ENCODE measurements around the gene IGFLR1.
A peak's percentile ranks its signal among the peaks of the same experiment; 100 is the strongest.

IGFLR1 gene

GRCh38 chr19:35755550-35756376 lies 13.5 kb upstream of the IGFLR1 start:
- peak; percentile 91 for DNase-seq

- DNase-seq = no peak
Measured at GRCh38 chr19:35755131-35755549, 12.9 kb upstream of the IGFLR1 start.

DNA sequence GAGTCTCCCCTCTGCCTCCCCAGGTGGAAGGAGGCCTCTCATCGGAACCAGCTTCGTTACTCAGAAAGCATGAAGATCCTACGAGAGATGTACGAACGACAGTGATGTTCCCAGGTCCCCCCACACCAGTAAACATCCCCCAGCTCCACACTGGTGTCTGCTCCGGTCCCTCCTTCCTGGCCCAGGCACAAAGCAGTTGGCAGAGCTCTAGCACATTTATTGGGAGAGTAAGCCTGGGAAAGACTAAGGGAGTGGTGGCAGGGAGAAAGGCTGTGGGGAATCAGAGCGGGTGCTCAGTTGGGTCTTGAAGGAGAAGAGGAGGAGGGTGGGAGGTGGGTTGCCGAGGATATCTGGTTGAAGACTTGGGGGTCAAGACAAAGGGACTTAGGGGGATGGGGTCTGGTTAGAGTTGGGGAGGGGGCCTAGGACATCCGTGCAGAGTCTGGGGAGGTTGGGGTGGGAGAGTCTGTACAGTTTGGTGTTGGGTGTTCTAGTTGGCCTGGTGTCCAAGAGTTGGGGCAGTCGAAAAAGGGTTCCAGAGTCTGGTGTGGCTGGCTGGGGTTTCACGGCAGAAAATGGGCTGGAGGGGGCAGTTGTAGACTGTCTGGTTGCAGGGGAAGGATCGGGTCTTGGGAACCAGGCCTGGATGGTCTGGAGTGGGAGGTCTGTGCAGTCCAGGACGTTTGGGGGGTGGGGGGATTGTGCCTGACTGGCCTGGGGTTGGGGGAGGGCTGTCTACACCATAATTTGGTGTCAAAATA lies 12.3 kb upstream of the IGFLR1 start:
- DNase-seq = peak; percentile 28

GRCh38 chr19:35753634-35754369 lies 11.6 kb upstream of the IGFLR1 start:
- DNase-seq = no peak

DNA sequence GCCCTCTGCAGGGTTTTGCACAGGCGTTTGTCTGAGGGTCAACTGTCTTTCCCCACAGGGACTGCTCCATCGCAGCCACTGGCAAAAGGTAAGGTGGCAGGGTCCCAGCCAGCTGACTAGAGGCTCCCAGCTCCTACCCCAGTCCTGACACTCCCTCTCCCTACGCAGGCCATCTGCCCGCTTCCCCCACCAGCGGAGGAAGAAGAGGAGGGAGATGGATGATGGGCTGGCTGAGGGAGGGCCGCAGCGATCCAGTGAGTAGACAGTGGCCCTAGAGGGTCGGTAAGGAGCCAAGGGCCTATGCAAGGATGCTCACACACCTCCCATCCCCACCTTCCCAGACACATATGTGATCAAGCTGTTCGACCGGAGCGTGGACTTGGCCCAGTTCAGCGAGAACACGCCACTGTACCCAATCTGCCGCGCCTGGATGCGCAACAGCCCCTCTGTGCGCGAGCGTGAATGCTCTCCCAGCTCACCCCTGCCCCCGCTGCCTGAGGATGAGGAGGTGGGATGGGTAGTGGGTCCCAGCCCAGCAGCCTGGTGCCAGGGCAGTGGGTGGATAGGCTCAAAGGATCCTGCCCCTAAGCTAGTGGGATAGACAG lies 10.6 kb upstream of the IGFLR1 start:
- no peak for DNase-seq

- no peak for DNase-seq
Measured at GRCh38 chr19:35751839-35752745, 9.8 kb upstream of the IGFLR1 start.

DNA sequence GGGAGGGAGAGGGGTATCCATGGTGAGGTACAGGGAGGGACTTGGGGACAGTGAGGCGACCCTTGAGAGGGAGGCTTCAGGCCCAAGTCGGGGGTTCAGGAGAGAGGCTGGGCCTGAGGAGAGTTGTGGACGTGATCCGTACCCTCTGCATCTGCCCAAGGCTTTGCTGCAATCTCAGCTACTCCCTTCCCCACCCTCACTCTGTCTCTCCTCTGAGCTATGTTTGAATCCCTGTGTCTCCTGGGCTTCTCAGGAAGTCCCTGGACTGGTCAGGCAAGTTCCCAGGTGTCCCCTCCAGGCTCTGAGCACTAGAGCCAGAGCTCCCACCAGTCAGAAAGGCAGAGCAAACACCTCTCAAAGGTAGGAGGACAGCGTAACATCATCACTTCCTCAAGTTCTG lies 7.9 kb upstream of the IGFLR1 start:
- DNase-seq = no peak

DNA sequence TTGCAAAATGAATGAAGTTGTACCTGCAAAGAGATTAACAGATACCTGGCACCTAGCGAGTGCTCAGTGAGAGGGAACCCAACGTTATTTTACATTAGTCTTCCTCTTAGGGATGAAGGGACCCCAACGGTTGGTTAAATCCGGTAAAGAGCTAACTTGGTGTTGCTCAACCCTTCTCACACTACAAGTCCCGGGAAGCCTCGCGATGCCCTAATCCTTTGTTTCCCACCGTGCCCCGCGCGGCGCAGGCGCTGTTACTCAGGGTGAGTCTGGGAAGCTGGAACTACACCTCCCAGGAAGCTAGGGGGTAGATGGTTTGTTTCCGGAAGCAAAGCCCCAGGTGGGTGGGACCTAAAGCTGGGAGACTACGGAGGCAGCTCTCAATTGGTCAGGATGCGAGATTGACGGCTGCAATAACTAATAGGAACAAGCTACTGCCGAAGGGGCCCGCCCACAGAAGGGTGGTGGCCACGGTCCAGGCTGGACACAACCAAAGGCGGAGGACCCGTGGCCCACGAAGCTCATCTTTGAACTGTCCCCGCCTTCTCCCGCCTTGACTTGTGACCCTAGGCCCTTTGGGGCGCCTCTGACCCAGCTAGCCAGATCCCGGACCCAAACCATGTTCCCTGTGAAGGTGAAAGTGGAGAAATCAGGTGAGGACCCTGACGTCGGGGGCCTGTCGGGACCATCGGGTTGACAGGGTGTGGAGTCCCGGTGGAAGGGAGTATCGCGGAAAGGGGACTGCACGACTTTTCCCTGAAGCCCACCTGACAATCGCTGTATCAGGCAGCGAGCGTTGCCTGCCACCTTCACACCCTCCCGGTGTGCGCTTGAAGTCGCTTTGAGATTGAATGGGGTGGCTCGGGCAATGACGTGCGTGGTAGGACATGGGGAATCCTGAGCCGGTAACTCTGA lies 6.1 kb upstream of the IGFLR1 start, which contains the start of gene LIN37:
Gene LIN37 (plus strand): TSS at position 471 of the 915 bp plus-strand sequence. CDS start 149 bp downstream, at position 620.
- peak; percentile 100 for DNase-seq

- DNase-seq = no peak
Measured at GRCh38 chr19:35746531-35746930, 4.3 kb upstream of the IGFLR1 start.

DNA sequence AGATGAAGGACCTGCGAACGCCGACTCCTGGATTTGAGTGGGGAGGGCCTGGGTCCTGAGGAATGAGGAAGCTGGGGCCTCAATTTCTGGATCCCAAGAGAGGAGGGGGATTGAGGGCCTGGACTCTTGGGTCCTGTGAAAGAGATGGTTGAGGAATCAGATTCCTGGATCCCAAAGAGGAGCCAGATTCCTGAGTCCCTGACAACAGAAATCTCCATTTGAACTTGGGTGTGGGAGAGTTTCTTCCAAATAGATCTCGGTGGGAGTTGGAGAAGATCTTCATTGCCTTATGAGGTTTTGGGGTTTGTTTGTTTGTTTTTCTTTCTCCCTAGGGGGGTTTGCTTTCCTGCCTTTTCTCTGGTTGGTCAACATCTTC lies 3.8 kb upstream of the IGFLR1 start:
- no peak for DNase-seq

DNA sequence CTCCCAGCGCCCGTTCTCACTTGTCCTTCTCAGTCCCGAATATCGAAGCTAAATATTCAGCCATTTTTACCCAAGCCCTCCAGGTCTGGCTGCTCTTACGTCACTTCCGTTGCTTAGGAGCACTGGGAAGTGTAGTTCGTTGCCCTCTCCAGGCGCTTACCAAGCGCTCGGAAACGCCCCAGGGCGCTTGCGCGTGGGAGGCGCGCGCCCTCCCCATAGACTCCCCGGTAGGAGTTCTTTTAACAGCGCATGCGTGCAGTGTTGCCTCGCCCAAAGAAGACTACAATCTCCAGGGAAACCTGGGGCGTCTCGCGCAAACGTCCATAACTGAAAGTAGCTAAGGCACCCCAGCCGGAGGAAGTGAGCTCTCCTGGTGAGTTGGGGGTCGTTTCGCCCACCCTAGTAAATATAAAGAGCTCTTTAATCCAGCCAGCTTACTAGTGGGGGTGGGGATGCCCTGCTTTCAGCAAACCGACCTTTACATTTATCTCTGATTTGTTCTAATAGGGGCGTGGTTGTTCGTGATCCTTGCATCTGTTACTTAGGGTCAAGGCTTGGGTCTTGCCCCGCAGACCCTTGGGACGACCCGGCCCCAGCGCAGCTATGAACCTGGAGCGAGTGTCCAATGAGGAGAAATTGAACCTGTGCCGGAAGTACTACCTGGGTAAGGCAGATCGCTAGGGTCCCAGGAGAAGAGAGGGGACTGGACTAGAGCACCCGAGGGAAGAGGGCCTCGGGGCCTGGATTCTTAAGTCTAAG lies 3.3 kb upstream of the IGFLR1 start, which contains the start of the genes PSENEN and U2AF1L4:
Gene PSENEN (plus strand): TSS at position 324 of the 759 bp plus-strand sequence. CDS start 280 bp downstream, at position 604.
Gene U2AF1L4 (minus strand): TSS at position 91 of the 759 bp plus-strand sequence. CDS start 27 bp downstream, at position 64.
- peak; percentile 99 for DNase-seq

DNA sequence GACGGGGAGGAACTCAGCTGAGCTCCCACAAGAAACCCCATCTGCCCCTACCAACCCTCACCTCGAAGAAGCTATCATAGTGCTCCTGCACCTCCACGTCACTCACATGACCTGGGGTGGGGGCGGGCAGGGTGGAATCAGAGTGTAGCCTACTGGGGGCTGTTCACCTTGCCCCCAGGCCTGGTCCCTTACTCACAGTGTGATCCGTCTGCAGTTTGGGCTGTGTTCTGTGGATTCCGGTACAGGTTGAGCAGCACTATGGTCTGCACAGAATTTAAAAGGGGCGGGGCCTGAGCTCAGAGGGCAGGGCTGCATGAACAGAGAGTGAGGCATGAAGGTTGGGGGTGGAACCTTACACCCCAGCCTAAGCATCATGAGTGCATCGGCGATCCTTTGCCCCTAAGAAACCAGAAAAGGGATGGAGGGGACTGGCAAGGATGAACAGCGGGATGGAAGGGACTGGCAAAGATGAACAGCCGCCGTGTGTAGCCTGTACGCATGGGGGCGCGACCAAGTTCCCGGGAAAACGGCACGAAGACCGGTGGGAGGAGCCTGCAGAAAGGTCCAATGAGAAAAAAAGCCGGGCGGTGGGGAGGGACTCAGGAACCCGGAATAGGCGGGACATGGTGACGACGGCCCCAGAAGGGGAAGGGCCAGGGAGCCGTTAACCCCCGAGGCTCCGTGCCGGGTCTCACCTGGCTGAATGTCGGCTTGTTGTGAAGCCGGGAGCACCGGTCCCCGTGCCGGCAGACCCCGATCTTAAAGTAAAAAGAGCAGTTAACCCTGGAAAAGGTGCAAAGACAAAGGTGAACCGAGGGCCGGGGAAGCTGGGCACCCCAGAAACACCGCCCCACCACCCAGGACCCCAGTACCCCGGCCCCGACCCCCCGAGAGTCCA lies 2.4 kb upstream of the IGFLR1 start:
- DNase-seq = peak; percentile 98

DNA sequence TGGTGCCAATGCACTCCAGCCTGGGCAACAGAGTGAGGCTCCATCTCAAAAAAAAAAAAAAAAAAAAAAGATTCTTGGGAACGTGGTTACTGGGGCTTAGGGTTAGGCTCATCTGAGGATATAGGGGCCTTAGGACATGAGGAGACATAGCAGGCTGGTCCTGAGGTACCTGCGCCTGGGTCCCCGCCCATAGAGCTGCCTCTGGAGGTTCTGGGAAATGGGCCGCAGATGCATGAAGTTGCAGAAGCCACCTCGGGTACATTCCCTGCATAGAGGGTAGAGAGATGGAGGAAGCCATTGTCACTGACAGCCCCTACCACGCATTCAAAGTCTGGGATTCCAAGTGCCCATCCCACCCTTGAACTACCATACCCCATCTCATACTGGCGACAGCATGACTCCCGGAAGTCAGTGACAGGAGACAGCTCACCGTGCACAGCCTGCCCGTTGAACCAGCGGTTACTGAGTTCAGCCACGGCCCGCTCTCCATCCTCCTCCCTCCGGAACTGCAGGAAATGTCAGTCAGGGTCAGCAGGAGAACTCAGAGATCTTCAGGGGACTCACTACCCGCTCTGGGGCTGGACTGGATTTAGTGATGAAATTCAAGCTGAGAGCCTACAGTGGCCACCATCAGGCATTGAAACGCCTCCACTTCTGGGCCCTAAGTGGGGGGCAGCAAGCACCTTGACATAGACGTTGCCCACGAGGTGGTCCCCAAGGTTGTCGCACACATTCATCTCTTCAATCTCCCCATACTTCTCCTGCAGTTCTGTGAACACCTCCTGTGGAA lies 1.6 kb upstream of the IGFLR1 start:
- no peak for DNase-seq

GRCh38 chr19:35741203-35741515 lies 1.1 kb downstream of the IGFLR1 start:
- DNase-seq = no peak

GRCh38 chr19:35740423-35741202 lies 1.6 kb downstream of the IGFLR1 start:
- DNase-seq = peak; percentile 99

DNA sequence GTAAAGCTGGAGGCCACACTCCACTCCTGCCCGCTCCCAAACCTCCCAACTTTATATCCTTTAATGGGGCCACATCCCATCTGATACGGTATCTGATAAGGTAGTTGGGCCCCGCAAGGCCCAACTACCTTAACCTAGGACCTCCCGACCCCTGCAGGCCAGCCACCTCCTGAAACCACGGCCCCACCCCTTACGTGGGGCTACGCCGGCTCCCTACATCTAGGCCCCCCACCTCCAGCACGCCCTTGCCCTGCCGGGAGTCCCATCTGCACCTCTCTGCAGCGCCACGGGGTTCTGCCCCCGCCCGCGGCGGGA lies 2.2 kb downstream of the IGFLR1 start:
- DNase-seq = no peak

Data from femur (tissue), 1 donor.